Colonic mucosa (tissue), 4 donors: ENCODE measurements around the gene NKAIN1. TPM values are rescaled to one million over a fixed set of nuclear protein-coding genes. Genes with fewer than 3 reads are reported as not detected.

Experiments used
- DNase-seq: peaks from one replicate; pipeline ENCODE4 v3.0.0-alpha.2; 2020
- H3K27ac ChIP-seq: fragments of 200-600 bp; one replicate; pipeline ENCODE4 v1.8.0; 2021
- H3K27me3 ChIP-seq: fragments of 200-600 bp; one replicate; pipeline ENCODE4 v1.8.0; 2021
- H3K36me3 ChIP-seq: fragments of 200-600 bp; one replicate; pipeline ENCODE4 v1.8.0; 2021
- H3K4me1 ChIP-seq: fragments of 200-600 bp; one replicate; pipeline ENCODE4 v1.8.0; 2021; ENCODE audit warnings: mild to moderate bottlenecking
- H3K4me3 ChIP-seq: fragments of 200-600 bp; one replicate; pipeline ENCODE4 v1.8.0; 2021
- H3K9ac ChIP-seq, 2 donors: one replicate each; pipeline ENCODE4 v1.7.0; 2013; ENCODE audit warnings: control low read depth in 2 of 2, low read depth in 2 of 2, low read length in 2 of 2
- H3K9me3 ChIP-seq: fragments of 200-600 bp; one replicate; pipeline ENCODE4 v1.8.0; 2021
- intact Hi-C: fragments of 100-400 bp; cut with DNase I; formaldehyde crosslinking; loops from one replicate; pipeline ENCODE4 v1.14.1; 2022
- total RNA-seq, 2 donors: library from RNA; stranded (reverse); fragmentation: NEBNext Ultra II Directional in 1 of 2; extraction: Animal tissue kit (Norgen Biotek cat#: 25700) in 1 of 2; gene quantifications; one replicate each; pipeline ENCODE4 v1.2.1, GENCODE V29; 2021
- TF ChIP-seq, protein P1 (sequence below): fragments of 200-600 bp; IDR thresholded peaks from one replicate; pipeline ENCODE4 v1.8.0; 2022; ENCODE audit warnings: antibody characterized with exemption, mild to moderate bottlenecking
- donor health status: healthy.
- donor health status: DM: no; HTN: no; CAD: no.
- donor health status: DM: no; HTN: no; CAD: no.

Gene NKAIN1
- total RNA-seq, 2 donors from 2014 or later: 0.20 TPM; not detected in 1

DNA sequence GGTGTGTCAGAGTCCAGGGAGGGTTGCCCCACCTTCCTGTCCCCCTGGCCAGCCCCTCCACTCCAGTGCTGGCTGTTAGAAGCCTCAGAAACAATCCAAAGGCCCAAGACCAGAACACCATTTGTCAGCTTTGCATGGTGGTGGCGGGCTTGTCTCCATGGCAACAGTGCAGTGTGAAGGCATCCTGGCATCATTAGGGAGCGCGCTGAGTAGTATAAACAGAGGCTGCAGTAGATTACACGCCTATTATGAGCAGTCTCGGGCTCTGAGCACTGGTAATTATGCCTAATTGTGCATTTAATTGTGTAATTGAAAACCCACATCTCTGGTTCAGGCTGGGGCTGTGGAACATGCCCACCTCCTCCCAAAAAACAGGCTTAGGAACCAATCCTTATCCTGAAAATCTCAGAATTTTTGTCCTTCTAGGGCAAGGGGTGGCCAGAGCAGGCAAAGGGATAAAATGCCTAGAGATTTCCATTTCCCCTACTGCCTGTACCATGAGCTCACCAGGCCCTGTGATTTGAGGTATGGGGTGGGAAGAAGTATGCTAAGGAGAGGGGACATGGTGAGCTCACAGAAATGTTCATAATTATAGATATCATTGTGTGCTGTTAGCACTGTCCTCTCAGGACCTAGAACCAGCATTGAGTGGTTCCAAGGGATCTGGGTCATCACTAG is 11.7 kb downstream of the NKAIN1 start:
- Histone ChIP-seq H3K9me3 (no peaks in the 10 kb centered on the region), H3K36me3 (no peaks in the 10 kb centered on the region), H3K9ac (no peak overlapping the region), H3K4me3 (no peak overlapping the region), H3K4me1 (peaks cover 4% of the 10 kb centered on the region), H3K27me3 (no peaks in the 10 kb centered on the region), H3K27ac (no peak overlapping the region)
- DNase-seq: no peak
- intact Hi-C loops: no loop called here
- TF ChIP-seq, protein P1, sequence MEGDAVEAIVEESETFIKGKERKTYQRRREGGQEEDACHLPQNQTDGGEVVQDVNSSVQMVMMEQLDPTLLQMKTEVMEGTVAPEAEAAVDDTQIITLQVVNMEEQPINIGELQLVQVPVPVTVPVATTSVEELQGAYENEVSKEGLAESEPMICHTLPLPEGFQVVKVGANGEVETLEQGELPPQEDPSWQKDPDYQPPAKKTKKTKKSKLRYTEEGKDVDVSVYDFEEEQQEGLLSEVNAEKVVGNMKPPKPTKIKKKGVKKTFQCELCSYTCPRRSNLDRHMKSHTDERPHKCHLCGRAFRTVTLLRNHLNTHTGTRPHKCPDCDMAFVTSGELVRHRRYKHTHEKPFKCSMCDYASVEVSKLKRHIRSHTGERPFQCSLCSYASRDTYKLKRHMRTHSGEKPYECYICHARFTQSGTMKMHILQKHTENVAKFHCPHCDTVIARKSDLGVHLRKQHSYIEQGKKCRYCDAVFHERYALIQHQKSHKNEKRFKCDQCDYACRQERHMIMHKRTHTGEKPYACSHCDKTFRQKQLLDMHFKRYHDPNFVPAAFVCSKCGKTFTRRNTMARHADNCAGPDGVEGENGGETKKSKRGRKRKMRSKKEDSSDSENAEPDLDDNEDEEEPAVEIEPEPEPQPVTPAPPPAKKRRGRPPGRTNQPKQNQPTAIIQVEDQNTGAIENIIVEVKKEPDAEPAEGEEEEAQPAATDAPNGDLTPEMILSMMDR: no peak

DNA sequence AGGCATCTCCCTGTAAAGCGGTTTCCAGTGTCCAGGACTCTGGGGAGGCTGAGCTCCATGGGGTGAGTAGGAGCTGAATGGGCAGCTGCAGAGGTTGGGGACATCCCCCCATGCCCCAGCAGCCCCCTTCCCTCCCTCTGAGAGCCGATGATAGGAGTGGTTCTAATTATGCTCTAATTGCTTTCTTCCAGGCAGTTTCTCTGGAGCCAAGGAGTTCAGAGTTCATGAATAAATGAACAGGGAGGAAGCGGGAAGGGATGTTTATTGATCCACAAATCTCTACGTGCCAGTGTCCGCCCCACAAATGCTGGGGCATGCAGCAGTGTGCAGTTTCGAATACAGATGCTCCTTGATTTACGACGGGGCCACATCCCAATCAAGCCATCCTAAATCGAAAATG is 15.6 kb downstream of the NKAIN1 start:
- TF ChIP-seq, protein P1: no peak
- DNase-seq: peak; percentile 43
- no peak overlapping the region for H3K27ac ChIP-seq
- no peaks in the 10 kb centered on the region for H3K36me3 ChIP-seq
- intact Hi-C loops: no loop called here
- H3K4me1 ChIP-seq: peaks cover 4% of the 10 kb centered on the region
- no peaks in the 10 kb centered on the region for H3K9me3 ChIP-seq
- no peak overlapping the region for H3K4me3 ChIP-seq
- no peak overlapping the region for H3K9ac ChIP-seq
- no peaks in the 10 kb centered on the region for H3K27me3 ChIP-seq

DNA sequence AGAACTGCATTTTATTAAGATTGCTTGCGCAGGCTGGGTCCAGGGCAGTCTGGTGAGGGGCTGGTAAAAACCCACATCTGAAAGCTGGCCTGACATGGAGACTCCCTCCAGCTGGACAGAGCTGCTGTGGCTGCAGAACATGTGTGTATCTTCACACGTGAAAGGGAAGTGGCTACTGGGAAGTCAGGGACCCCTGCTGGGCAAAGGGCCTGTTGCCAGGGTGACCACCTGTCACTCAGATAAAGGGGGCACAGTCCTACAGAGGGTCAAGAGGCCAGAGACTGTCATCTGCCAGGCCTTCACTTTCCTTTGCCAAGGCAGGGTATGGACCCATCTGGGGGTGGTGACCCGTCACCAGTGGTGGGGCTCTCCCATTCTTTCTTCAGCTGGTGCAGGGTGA is 17.5 kb downstream of the NKAIN1 start:
- Histone ChIP-seq H3K9ac (no peak overlapping the region), H3K36me3 (no peaks in the 10 kb centered on the region), H3K27ac (no peak overlapping the region), H3K9me3 (no peaks in the 10 kb centered on the region), H3K4me3 (no peak overlapping the region), H3K27me3 (no peaks in the 10 kb centered on the region), H3K4me1 (peaks cover 4% of the 10 kb centered on the region)
- intact Hi-C loops: no loop called here
- no peak for DNase-seq
- TF ChIP-seq, protein P1: no peak

DNA sequence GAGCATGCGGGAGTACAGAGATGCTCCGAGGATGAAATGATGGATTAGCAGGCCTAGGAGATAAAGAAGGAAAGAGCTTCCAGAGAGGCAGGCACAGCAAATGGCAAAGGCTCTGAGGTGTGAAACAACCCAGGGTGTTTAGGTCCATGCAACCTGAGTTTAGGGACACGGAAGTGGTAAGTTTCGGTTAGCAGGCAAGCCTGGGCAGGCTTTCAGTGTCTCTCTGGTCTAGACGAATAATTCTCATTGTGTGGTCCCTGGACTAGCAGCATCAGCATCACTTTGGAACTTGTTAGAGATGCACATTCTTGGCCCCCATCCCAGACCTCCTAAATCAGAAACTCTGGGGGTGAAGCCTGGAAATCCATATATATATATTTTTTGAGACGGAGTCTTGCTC is 18.6 kb downstream of the NKAIN1 start:
- TF ChIP-seq, protein P1: no peak
- Histone ChIP-seq H3K27ac (no peak overlapping the region), H3K36me3 (no peaks in the 10 kb centered on the region), H3K9ac (no peak overlapping the region), H3K9me3 (no peaks in the 10 kb centered on the region), H3K4me1 (peaks cover 4% of the 10 kb centered on the region), H3K27me3 (no peaks in the 10 kb centered on the region), H3K4me3 (no peak overlapping the region)
- intact Hi-C loops: no loop called here
- no peak for DNase-seq

DNA sequence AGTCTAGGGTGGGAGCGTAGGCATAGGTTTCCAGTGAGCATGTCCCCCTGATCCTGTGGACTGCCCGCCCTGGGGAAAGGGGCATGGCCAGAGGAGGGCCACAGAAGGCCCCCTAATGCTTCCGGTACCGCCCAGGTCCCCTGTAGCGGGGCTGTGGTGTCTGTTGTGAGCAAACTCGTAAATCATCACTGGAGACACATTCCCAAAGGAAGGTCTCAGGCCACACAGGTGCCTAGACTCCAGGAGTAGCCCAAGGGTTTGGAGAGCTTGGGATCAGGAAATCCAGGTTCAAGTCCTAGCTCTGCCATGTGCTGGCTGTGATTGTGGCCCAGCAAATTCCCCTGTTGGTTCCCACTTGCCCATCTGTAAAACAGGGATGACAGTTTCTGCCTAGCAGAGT is 20.2 kb downstream of the NKAIN1 start:
- Histone ChIP-seq H3K4me1 (peaks cover 2% of the 10 kb centered on the region), H3K9ac (no peak overlapping the region), H3K9me3 (no peaks in the 10 kb centered on the region), H3K27ac (no peak overlapping the region), H3K36me3 (no peaks in the 10 kb centered on the region), H3K27me3 (no peaks in the 10 kb centered on the region), H3K4me3 (no peak overlapping the region)
- no peak for DNase-seq
- TF ChIP-seq, protein P1: no peak
- intact Hi-C loops: no loop called here
